SW480 (cell line): ENCODE measurements around the gene GAMT.

ENCODE experiments used
- DNase-seq: peaks from one replicate; pipeline ENCODE4 v3.0.0-alpha.2; 2016; ENCODE audit warnings: low spot score

Gene GAMT

DNA sequence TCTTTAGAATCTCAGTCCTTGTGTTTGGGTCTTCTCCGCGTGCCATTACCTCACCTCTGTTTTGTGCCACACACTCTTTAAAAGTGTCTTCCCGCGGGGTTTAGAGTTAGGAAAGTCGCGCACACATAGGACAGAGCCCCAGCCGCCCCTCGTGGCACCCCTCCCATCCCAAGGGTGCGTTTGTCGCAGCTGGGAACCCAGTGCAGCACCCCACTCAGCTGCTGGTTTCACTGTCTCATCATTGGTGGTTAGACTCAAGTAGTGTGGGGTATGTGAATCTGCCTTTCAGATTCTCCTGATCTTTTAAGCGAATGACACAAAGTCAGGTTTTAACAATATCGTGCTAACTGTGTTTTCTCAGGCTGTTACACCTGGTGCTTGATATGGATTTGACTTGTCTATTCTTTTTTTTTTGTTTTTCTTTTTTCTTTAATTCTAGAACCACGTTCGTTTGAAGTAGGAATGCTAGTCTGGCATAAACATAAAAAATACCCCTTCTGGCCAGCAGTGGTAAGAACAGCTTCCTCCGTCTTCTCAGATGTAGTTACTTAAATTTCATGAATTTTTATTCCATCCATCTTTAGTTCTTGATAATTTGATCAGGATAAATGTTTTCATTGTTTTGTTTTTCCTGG lies 37.2 kb downstream of the GAMT start:
- DNase-seq = no peak

DNA sequence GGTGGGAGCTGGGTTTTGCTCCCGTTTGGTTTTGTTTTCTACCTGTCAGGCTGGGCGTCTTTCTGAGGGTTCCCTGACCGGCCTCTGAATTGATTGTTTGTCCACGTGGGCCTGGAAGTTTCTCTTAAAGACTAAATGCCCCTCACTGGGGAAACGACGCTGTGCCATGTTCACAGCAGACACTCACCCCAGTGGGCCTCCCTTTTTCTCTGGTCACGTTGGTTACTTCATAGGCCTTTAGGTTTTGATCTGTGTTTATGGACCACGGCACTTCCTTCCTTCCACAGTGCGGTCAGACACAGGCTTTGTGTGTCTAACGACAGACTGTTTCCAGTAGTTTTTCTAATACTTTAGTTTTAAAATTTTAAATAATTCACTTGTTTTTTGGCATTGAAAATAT lies 37.7 kb downstream of the GAMT start:
- no peak for DNase-seq

DNA sequence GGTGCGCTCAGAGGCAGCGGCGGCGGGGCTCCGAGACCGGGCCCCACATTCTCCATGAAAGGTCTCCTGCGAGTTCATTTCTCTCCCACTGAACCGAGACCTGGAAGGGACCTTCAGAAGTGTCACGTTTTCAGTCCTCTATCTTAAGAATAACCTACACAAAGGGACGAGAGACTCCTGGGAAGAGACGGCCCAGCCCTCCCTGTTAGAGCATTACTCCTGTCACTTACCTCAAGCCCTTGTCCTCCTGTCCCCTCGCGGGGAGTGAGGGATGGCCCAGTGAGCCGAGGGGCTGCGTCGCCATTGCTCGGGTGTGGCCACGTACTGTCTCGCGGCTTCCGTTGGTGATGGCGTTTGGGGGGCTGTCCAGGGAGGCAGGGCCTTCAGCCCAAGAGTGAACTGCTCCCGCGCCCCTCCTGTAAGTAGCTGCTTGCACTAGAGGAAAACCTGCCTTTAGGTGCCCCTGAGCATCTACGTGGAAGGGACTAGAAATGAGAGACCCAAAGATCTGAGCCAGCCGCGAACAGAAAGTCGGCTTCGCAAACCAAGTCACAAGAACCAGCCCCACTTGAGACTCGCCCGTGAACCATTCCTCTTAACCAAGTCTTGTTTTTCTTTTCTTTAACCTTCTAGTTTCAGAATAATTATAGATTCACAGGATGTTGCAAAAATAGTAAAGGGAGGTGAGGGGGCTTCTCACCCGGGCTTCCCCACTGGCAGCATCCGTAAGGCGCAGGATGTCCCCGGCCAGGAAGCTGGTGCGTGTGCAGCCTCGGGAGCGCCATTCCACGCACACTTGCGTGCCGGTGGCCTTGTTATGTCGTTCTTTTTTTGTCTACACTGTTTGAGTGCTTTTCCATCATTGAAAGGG lies 38.7 kb downstream of the GAMT start:
- no peak for DNase-seq

DNA sequence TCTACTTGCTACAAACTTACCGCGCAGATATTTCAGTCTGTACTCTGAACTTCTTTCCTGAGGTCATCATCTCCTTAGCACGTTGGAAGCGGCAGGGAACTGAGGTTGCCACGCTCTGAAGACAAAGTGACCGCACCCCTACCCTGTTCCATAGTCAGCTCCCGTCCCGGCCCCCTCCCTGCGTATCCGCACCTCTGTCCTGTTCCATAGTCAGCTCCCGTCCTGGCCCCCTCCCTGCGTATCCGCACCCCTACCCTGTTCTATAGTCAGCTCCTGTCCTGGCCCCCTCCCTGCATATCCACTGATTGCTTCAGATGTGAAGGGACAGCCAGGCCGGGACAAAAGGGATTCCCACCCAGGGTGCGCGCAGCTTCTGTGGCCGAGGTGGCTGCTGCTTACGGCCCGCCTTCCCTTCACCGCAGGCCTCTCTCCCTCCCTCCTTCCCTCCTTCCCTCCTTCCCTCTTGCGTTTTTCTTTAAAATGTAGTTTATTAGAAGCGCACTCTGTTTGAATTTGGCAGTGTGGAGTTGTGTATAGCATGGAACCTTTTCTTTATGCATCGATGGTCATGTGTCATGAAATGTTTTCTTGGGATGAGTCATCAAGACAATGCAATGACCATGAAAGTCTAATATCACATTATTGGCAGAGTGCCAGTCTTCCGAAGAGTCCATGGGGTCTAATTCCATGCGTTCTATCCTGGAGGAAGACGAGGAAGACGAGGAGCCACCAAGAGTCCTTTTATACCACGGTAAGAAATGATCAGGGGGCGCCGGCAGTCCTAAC lies 39.5 kb downstream of the GAMT start:
- peak; percentile 35 for DNase-seq

DNA sequence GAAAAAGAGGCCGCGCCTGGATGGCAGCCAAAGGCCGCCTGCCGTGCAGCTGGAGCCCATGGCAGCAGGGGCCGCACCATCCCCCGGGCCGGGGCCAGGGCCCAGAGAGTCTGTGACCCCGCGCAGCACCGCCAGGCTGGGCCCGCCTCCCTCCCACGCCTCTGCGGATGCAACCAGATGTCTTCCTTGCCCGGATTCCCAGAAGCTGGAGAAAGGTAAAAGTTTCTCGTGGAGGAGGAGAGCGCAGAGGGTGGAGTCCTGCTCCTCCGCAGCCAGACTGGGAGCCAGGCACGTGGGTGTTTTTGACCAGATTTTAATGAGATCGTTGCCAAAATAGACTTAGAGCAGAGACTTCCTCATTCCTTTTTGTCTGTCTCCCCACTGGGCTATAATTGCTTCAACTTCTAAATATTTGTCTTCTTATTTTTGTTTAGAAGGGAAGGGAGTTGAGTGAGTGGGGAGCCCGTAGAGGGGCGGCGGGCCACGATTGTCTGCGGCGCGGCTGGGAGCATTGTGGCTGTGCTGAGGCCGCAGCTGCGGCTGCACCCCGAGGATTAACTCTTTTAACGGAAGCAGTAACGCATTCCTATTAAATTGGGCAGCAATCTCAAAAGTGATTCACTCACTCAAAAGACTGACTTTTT lies 40.4 kb downstream of the GAMT start:
- DNase-seq = no peak

DNA sequence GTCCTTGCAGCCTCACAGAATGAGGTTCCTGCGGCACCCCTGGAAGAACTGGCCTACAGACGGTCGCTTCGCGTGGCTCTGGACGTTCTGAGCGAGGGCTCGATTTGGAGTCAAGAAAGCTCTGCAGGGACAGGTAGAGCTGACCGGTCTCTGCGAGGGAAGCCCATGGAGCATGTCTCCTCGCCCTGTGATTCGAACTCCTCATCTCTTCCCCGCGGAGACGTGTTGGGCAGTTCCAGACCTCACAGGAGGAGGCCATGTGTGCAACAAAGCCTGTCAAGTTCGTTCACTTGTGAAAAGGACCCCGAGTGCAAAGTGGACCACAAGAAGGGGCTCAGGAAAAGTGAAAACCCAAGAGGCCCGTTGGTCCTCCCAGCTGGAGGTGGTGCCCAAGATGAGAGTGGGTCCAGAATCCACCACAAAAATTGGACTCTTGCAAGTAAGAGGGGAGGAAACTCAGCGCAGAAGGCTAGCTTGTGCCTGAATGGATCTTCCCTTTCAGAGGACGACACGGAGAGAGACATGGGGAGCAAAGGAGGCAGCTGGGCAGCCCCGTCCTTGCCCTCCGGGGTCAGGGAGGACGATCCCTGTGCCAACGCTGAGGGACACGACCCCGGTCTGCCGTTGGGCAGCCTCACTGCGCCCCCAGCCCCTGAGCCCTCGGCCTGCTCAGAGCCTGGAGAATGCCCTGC lies 41.1 kb downstream of the GAMT start:
- DNase-seq = no peak

DNA sequence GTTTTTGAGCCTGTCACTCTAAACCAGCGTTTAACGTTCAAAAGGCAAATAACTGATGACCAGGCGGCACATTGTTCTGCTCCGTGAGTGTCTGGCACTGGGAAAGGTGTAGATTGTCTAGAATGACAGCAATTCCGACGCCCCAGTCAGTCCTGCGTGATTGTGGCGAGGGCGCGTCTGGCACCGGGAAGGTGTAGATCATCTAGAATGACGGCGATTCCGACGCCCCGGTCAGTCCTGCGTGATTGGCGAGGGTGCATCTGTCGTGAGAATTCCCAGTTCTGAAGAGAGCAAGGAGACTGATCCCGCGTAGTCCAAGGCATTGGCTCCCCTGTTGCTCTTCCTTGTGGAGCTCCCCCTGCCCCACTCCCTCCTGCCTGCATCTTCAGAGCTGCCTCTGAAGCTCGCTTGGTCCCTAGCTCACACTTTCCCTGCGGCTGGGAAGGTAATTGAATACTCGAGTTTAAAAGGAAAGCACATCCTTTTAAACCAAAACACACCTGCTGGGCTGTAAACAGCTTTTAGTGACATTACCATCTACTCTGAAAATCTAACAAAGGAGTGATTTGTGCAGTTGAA lies 43.7 kb downstream of the GAMT start:
- no peak for DNase-seq

DNA sequence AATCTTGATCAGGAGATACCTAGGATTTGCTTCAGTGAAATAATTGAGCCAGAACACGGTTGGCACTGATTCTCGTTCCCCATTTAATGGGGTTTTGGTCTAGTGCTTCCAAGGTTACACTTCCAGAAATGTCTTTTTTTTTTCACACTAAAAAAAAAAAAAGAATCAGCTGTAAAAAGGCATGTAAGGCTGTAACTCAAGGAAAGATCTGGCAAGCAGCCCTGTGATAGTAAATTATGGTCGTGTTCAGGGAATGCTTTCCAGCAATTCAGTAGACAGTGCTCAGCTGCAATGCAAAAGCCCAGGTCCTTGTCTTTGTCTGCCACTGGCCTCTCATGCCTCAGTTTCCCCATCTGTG lies 44.9 kb downstream of the GAMT start:
- no peak for DNase-seq

DNA sequence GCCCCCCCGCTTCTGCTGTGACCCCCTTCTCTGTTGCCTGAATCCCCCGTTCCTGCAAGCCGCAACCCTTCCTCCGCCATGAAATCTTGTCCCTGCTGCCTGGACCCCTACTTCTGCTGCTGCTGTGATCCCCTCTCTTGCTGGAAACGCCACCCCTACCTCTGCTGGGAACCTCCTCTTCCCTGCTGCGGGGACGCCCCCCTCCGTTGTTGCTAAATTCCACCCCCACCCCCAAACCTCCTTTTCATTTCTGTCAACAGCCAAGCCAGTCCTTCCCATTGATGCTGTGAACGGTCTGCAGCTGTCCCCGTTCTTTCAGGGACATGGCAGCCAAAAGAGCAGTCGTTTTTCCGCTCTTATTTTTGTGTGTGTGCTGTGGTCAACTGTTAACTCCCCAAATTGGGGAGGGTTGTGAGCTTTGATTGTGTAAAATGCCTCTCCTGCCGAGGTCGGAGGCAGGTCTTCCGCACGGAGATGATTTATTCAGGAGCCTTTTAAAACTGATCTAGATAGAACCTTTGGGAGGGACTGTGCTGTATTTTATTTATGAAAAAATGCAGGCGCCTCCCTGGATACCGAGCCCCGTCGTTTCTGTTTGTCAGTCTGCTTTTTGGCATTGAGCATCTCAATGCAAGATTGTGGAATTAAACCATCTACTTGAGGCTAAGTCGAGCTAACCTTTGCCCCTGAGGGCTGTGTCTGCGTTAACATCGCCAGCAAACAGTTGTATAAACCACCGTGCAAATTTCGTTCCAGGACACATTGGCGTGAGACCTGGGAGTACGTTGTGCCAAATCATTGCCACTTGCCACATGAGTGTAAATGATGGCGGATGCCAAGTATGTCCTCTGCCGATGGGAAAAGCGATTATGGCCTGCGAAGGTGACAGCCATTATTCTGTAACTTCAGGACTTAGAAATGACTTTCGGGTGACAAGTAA lies 45.5 kb downstream of the GAMT start:
- no peak for DNase-seq

DNA sequence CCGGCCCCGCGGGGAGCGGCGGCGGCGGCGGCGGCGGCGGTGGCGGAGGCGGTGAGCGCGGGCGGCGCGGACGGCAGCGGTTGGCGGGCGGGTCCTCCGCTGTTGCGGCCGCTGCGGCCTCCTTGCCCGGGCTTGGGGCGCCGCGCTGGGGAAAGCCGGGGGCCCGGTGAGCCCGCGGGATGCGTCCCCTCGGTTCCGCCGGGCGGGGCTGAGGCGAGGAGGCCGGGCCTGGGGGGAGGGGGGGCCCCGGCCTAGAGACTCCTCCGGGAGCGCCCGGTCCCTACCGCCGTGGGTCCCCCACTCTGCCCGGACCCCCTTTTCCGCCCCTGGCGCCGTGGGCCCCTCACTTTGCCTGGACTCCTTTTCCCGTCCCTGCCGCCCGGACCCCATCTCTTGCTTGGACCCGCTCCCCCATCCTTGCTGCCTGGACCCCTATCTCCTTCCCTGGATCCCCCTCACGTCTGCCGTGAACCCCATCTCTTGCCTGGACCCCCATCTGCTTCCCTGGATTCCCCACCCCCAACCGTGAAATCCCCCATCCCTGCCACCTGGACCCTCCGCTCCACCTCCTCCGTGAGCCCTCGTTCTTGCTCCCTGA lies 46.3 kb downstream of the GAMT start:
- no peak for DNase-seq

DNA sequence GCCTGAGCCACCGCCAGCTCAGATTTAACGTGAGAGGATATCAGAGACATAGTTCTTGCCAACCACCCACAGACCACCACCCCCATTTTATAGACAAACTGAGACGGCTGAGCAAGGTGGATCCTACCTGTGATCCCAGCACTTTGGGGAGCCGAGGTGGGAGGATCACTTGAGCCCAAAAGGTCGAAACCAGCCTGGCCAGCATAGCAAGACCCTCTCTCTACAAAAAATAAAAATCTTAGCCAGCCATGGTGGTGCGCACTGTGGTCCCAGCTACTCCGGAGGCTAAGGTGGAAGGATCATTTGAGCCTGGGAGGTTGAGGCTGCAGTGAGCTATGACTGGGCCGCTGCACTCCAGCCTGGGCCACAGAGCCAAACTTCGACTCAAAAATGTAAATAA lies 48.2 kb downstream of the GAMT start:
- DNase-seq = no peak

DNA sequence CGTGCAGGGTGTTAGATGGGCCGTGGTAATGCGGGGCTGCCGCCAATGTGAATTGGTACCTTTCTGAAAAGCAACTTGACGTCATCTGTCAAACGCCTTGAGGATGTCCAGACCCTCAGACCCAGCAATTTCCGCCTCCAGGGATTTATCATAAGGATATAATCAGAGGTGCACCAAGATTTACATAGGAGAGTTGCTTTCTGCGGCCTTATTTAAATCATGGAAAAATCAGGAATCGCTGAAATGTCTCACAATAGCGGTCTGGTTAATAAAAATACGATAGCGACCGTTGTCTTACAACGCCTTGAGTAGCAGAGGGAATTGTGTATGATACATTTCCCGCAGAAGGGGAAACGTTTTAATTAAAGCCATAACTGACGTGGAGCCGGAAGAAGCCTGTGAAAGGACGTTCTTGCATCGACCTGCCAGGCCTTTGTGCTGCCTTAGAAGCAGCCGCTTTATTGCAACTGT lies 49.9 kb downstream of the GAMT start:
- no peak for DNase-seq

DNA sequence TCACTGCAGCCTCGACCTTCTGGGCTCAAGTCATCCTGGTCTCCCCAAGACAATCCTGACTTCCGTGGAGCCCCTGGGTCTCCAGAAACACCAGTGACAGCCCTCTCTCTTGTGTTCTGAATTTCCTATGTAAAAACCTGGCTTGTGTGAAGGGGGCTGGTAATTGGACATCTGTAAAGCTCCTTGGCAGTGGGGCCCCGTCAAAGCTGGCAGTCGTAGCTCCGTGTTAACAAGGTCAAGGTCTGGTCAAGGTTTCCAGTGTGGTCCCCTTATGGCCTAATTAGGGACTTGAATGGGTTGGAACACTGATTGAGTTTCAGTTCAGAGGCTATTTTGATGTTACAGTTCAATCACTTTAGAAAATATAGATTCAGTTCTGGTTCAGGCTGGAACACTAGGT lies 50.5 kb downstream of the GAMT start:
- DNase-seq = no peak

DNA sequence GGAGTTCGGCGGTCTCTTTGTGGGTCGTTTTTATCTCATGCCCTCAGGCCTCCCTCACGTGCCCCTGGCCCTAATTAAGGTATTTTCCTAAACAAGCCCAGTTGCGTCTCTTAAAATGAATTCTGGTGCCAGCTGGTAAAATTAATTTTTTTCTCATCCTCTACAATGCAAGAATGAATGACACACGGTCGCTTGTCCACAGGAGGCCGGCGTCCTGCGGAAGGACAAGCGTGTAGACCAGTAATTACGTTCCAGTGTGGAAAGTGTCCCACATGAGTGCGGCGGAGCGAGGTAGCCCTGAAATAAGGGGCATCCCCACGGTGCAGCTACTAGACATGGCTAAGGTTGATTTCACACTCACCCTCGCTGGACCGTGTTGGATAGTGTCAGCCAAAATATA lies 52.1 kb downstream of the GAMT start:
- no peak for DNase-seq
